Muscle layer of duodenum (tissue), 2 donors: ENCODE data around the gene CFAP61.

ENCODE experiments used
- H3K27ac ChIP-seq: one replicate; pipeline ENCODE4 v1.7.0; 2013; ENCODE audit warnings: mild to moderate bottlenecking, low read length
- H3K27me3 ChIP-seq: one replicate; pipeline ENCODE4 v1.7.0; 2013; ENCODE audit warnings: low read depth, mild to moderate bottlenecking, control low read depth, low read length
- H3K36me3 ChIP-seq, 2 donors: one replicate each; pipeline ENCODE4 v1.7.0; 2013; ENCODE audit warnings: low read length in 2 of 2, control low read depth in 1 of 2, mild to moderate bottlenecking in 1 of 2; ENCODE audit not compliant: insufficient read depth in 2 of 2, control insufficient read depth in 1 of 2
- H3K4me1 ChIP-seq, 2 donors: one replicate each; pipeline ENCODE4 v1.7.0; 2013; ENCODE audit warnings: low read length in 2 of 2, mild to moderate bottlenecking in 2 of 2, control low read depth in 1 of 2, moderate library complexity in 1 of 2; ENCODE audit not compliant: insufficient read depth in 2 of 2, control insufficient read depth in 1 of 2
- H3K4me3 ChIP-seq, 2 donors: one replicate each; pipeline ENCODE4 v1.7.0; 2013; ENCODE audit warnings: low read length in 2 of 2, low read depth in 1 of 2, mild to moderate bottlenecking in 1 of 2
- H3K9me3 ChIP-seq, 2 donors: one replicate each; pipeline ENCODE4 v1.7.0; 2013; ENCODE audit warnings: low read length in 2 of 2, control low read depth in 1 of 2, mild to moderate bottlenecking in 1 of 2; ENCODE audit not compliant: control insufficient read depth in 1 of 2
- donor health status: healthy.

Gene CFAP61

DNA sequence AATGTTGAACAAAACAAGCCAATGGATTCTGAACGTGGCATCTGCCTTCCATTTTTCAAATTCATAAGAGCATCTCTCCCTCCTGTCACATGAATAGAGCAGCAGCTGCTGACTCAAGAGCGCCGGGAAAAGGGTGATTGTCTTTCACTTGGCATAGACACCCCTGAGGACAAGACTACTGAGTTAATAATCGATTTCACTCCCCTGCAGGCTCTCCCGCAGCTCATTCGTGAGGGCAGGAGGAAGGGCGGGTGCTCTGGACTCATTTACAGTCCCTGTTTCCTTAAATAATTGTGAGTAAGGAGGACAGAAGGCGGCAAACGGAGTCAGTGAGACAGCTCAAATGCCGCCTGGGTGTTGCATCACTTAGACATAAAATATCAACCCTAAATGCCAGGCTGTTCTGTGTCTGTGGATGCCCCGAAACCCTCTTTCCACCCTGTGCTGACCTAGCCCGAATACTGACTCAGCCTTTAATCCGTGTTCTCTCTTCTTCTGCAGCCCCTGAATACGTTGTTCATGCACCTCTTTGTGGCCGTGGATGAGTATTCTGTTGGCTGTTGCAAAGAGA, 21.6 kb downstream of the CFAP61 start:
- H3K36me3 ChIP-seq = no peaks in the 10 kb centered on the region
- no peaks in the 10 kb centered on the region for H3K9me3 ChIP-seq
- no peaks in the 10 kb centered on the region for H3K4me1 ChIP-seq
- H3K27me3 ChIP-seq = no peaks in the 10 kb centered on the region
- H3K27ac ChIP-seq = no peak overlapping the region
- H3K4me3 ChIP-seq = no peak overlapping the region

DNA sequence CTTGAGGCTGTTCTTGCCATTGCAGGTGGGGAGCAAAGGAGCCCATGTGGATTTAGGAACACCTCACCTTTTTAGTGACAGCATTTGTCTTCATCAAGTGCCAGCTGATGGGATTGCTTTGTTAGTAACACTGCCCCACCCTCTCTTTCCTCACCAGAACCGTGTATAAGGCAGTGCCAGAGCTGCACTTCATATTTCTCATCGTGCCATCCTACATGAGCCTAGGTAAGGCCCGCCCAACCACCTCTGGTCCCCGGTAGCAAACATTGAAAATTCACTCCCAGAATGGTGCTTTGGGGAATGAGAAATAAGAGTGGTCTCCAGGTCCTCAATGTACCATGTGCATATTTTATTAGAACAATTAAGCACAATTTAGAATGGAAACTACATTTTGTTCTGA, 22.7 kb downstream of the CFAP61 start:
- no peak overlapping the region for H3K27ac ChIP-seq
- H3K36me3 ChIP-seq = no peaks in the 10 kb centered on the region
- H3K4me1 ChIP-seq = no peaks in the 10 kb centered on the region
- H3K4me3 ChIP-seq = no peak overlapping the region
- no peaks in the 10 kb centered on the region for H3K27me3 ChIP-seq
- no peaks in the 10 kb centered on the region for H3K9me3 ChIP-seq

DNA sequence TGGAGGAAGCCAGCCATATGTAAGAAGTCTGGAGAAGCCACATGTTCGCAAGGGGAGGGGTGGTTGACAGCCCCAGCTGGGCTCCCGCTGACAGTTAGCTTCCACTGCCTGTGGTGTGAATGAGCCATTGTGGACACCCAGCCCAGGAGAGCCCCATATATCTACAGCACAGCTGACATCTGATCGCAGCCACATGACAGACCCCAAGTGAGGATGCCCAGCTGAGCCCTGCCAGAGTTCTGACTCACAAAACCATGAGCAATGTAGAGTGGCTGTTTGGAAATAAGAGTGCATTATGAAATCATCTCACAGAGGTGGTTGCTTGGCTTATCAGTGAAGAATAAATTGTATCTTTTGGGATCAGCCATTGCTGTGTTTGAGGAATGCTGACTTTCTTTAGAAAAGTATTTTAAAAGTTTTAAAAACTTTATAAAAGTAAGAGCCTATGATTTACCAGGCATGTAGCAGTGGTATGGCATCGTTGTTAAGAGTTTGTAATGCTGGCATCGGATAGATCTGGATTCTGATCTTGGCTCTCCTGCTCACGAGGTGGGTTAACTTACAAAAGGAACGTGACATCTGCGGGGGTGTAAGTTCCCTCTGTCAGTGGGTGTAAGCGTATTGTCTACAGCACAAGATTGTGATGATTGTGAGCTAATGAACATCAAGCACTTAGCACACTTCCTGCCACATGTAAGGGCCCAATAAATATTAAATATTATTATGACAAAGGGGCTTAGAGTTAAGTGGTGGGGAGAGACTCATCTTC, 24.1 kb downstream of the CFAP61 start:
- Histone ChIP-seq H3K9me3 (no peaks in the 10 kb centered on the region), H3K27ac (no peak overlapping the region), H3K4me3 (no peak overlapping the region), H3K36me3 (no peaks in the 10 kb centered on the region), H3K27me3 (no peaks in the 10 kb centered on the region), H3K4me1 (no peaks in the 10 kb centered on the region)

DNA sequence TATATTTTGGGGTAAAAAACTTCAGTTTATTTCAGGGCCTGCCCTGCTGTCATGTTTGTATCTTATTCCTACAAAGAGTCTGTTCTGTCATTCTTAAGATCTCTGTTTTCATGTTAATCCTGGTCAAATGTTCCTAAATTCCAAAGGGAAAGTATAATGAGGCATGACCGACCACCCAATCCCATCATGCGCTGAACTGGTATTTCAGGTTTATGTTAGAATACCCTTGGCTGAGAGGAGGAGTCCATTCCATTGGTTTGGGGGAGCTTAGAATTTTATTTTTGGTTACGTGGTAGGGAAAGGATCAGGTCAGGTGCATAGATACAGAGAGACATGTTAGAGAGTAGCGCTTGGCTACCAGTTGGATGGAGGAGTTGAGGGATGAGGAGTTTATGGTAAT, 25.7 kb downstream of the CFAP61 start:
- Histone ChIP-seq H3K36me3 (no peaks in the 10 kb centered on the region), H3K27ac (no peak overlapping the region), H3K4me1 (no peaks in the 10 kb centered on the region), H3K9me3 (no peaks in the 10 kb centered on the region), H3K4me3 (no peak overlapping the region), H3K27me3 (no peaks in the 10 kb centered on the region)

DNA sequence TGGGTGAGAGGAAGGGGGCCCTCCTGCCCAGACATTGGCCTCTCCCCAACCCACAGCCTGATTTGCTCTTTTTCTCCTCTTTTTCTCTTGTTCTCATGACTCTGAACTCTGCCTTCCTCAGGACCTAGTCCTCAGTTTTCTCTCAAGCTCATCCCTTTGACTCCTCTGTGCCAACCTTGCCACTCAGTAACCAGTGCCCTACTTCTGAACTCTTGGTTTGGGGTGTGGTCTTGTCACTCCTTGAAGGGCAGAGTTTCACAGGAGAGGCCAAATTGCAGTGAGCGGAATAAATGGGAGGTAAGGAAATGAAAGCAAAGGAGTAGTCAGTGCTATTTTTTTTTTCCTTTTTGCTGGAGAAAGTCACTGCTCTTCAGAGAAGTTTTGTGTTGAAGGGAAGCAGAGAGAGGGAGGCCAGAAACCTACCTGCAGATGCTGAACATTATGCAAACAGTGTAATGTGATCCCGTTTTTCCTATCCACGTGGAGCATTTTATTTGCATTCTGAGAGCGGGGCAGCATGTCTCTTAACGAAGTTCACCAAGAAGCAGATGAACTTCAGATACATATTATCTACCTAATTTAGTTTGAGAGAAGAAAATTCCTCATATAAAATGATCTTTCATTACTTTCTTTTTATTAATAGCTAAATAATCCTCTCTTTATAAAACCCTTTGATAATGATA, 26.9 kb downstream of the CFAP61 start:
- H3K27me3 ChIP-seq = no peaks in the 10 kb centered on the region
- H3K36me3 ChIP-seq = no peaks in the 10 kb centered on the region
- H3K4me1 ChIP-seq = peaks cover 0 to 4% of the 10 kb centered on the region in 2 donors
- no peak overlapping the region for H3K27ac ChIP-seq
- no peaks in the 10 kb centered on the region for H3K9me3 ChIP-seq
- H3K4me3 ChIP-seq = no peak overlapping the region

DNA sequence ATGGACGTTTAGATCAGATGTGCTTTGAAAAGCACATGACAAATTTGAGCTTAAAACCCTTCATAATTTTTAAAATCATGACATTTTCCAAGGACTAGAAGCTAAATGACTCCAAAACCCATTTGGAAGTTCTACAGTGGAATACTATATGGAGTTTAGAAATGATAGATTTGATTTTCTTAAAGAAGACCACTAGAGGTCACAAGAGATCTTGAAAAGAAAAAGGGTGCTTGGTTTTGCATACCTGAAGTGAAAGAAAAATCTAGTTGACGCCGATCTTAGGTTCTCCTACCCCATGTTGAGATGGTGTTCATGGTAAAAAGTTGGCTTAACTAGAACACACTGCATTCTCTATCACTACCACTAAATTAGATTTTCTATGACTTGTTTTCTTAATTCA, 31.5 kb downstream of the CFAP61 start:
- Histone ChIP-seq H3K9me3 (no peaks in the 10 kb centered on the region), H3K36me3 (no peaks in the 10 kb centered on the region), H3K27me3 (no peaks in the 10 kb centered on the region), H3K4me3 (no peak overlapping the region), H3K4me1 (peaks cover 0 to 9% of the 10 kb centered on the region in 2 donors), H3K27ac (no peak overlapping the region)

DNA sequence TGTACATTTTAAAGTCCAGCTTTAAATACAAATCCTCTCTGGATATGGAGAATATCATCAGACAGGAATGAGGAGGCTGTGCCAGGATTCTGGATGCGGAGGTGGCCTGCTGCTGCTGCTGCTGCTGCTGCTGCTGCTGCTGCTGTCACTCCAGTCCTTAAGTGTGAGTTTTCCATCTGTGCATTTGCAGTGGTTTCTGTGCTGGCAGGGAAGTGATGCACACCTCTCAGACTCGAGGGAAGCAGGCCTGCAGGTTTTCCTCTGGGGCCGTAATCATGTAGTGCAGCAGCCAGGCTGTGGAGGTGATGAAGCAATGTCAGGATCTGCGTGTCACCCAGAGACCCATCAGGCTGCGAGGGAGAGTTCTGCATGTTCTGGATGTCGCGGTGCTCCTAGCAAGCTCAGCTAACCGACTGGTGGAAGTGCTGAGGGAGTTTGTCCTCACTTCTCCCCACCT, 32.0 kb downstream of the CFAP61 start:
- no peak overlapping the region for H3K27ac ChIP-seq
- no peak overlapping the region for H3K4me3 ChIP-seq
- no peaks in the 10 kb centered on the region for H3K9me3 ChIP-seq
- H3K4me1 ChIP-seq = peaks cover 0 to 9% of the 10 kb centered on the region in 2 donors
- H3K36me3 ChIP-seq = no peaks in the 10 kb centered on the region
- H3K27me3 ChIP-seq = no peaks in the 10 kb centered on the region

DNA sequence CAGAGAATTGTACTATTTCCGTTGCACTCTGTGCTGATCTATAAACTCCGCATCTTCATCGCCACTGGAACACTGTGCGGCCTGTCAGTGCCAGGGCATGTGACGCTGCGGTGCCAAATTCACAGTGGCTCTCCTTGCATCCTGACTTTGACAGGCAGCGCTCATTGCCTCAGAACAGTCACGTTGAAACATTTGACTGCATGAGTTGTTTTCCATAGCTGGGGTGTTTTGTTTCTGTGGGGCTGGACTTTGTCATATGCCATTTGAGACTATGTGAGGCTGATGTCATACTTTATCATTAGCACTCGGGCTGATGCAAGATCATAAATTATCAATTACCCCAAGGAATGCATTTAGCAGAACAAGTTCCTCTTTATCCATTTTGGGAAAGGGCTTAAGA, 32.7 kb downstream of the CFAP61 start:
- Histone ChIP-seq H3K36me3 (no peaks in the 10 kb centered on the region), H3K4me1 (peaks cover 0 to 9% of the 10 kb centered on the region in 2 donors), H3K27ac (no peak overlapping the region), H3K4me3 (no peak overlapping the region), H3K27me3 (no peaks in the 10 kb centered on the region), H3K9me3 (no peaks in the 10 kb centered on the region)

DNA sequence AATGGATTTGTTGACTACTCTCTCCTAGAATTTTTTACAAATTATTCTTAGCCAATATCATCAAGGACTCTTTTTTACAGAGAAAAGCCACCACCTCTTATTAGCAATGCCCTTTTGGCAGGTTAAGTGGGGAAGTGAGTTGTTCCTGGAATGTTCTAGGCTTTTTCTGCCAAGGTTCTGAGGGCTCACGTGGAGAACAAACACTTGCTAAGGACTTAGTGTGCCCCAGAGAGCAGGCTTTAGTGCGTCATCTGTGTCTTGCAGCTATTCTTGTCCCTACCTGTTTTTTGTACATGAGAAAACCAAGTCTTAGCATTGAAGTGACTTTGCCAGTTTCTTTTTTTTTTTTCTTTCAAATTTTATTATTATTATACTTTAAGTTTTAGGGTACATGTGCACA, 33.5 kb downstream of the CFAP61 start:
- no peaks in the 10 kb centered on the region for H3K9me3 ChIP-seq
- no peaks in the 10 kb centered on the region for H3K27me3 ChIP-seq
- no peak overlapping the region for H3K4me3 ChIP-seq
- H3K27ac ChIP-seq = no peak overlapping the region
- peaks cover 0 to 9% of the 10 kb centered on the region in 2 donors for H3K4me1 ChIP-seq
- H3K36me3 ChIP-seq = no peaks in the 10 kb centered on the region

DNA sequence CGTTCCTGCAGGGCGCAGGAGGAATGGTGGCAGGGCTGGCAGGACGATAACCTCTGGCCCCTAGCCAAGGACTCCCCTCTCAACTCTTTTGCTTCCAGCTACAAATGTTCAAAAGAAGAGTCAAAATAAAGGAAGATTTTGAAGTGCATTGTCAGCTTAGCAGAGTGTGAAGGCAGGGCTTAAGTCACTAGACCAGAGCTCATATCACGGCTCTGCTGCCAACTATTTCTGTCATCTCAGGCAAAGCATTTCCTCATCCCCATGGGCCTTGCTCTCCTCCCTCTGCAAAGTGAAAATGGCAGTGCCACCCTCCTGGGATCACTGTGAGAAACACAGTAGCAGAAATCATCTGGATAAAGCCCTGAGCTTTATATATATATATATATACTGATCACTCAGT, 36.7 kb downstream of the CFAP61 start:
- Histone ChIP-seq H3K36me3 (no peaks in the 10 kb centered on the region), H3K9me3 (no peaks in the 10 kb centered on the region), H3K4me3 (no peak overlapping the region), H3K4me1 (peaks cover 0 to 7% of the 10 kb centered on the region in 2 donors), H3K27me3 (no peaks in the 10 kb centered on the region), H3K27ac (no peak overlapping the region)

DNA sequence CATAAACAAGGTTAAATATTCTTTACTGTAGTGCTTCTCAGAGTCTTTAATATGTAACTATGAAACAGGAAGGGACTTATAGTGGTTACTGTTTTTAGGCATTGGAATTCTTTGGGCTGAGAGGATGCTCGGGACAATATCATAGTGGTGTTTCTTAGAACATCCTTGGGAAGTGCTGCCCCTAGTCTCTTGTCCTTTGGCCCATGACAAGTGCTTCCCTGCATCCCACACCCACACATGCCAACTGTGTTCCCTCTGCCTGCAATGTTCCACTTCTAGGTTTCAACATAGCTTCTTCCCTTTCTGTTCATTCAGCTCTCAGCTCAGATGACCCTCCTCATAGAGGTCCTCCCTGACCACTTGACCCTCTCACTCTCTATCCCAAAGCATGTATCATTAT, 37.6 kb downstream of the CFAP61 start:
- H3K27ac ChIP-seq = no peak overlapping the region
- H3K36me3 ChIP-seq = no peaks in the 10 kb centered on the region
- no peak overlapping the region for H3K4me3 ChIP-seq

More for the DNA sequence above, 37.6 kb downstream of the CFAP61 start:
- Histone ChIP-seq H3K27me3 (no peaks in the 10 kb centered on the region), H3K9me3 (no peaks in the 10 kb centered on the region), H3K4me1 (no peaks in the 10 kb centered on the region)
